CD4-positive, alpha-beta T cell treated with Interleukin-6 at 100 ng/mL for 8 hours (primary cell): ENCODE data around the gene TMEM45B.
"Not testable (repeated sequence)": the region's sequence is repeated elsewhere in the genome, so short reads cannot be mapped to it uniquely, and the experiment has no call there.

Source experiments
- DNase-seq: peaks from one replicate; pipeline ENCODE4 v3.0.0-alpha.2; 2020; ENCODE audit warnings: mixed read lengths, low spot score

Gene TMEM45B

DNA sequence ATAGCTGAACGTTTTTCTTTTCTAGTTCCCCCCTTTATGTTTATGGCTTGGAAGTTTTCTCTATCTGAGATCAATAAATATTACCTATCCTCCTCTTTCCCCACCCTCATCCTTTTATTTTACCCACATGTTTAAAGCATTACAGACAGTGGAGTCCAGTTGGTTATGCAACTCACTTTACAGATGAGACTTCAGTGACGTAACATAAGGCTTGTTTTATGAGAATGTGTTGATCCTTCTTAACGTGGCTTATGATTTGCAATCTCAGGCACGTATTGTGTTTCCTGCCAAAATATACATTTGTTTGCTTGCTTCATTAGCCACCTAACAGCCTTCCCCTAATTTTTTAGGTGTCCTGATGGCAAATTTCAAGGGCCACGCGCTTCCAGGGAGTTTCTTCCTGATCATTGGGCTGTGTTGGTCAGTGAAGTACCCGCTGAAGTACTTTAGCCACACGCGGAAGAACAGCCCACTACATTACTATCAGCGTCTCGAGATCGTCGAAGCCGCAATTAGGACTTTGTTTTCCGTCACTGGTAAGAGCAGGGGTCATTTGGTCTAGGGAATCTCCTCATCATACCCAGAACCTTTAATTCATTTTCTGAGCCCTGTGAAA lies 36.6 kb downstream of the TMEM45B start:
- no peak for DNase-seq

- peak; percentile 90 for DNase-seq
Observed at GRCh38 chr11:129853518-129854231, 38.0 kb downstream of the TMEM45B start.

GRCh38 chr11:129854232-129854805 lies 38.7 kb downstream of the TMEM45B start:
- no peak for DNase-seq

- no peak for DNase-seq
Observed at GRCh38 chr11:129855086-129855485, 39.4 kb downstream of the TMEM45B start.

DNA sequence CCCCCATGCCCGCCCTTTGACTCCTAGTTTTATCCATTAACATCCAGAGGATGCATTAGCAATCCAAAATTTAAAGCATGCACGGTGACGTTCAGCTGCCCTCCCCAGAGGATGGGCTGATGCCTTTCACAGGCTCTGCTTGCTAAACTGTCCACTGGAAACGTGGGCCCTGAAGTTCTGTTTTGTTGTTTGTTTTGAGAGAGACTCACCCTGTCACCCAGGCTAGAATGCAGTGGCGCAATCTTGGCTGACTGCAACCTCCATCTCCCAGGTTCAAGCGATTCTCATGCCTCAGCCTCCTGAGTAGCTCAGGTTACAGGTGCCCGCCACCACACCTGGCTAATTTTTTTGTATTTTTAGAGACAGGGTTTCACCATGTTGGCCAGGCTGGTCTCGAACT lies 40.4 kb downstream of the TMEM45B start:
- DNase-seq = no peak

- DNase-seq = no peak
Observed at GRCh38 chr11:129861702-129862522, 46.3 kb downstream of the TMEM45B start.

- DNase-seq = no peak
Observed at GRCh38 chr11:129864811-129865210, 49.2 kb downstream of the TMEM45B start.

DNA sequence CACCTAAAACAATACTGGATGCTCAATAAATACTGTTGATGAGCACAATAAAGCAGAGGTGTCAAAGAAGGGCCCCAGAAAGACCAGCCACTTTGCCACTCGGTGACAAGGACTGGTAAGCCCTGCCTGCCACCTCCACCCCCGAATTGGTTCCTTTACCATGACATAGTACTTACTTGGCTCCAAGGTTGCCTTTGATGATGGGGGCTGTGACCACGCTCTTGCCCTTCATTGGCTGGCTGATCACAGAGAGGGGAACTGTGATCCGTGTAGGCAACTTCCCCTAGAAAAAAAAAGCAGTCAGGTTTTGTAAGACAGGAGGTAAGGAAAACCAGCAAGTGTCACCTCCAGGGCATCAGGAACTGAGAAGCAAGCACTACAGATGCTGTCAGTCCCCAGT lies 50.1 kb downstream of the TMEM45B start:
- DNase-seq = no peak

GRCh38 chr11:129866311-129866710 lies 50.7 kb downstream of the TMEM45B start:
- no peak for DNase-seq

GRCh38 chr11:129868626-129869025 lies 53.0 kb downstream of the TMEM45B start:
- not testable (repeated sequence) for DNase-seq

DNA sequence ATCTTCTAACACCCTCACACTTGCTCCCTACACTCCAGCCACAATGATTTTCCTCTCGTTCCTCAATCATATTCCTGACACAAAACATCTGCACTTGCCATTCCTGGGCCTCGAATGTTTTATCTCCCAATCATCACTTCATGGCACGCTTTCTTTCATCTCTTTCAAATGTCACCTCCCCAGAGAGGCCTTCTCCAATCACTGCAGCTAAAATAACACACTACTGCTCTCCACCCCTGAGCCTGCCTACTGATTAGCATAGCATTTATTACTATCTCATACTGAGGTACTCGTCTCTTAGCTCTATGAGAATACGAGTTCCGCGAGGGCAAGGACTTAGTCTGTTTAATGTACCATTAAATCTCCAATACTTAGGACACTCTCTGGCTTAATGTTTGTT lies 56.3 kb downstream of the TMEM45B start:
- DNase-seq = no peak

DNA sequence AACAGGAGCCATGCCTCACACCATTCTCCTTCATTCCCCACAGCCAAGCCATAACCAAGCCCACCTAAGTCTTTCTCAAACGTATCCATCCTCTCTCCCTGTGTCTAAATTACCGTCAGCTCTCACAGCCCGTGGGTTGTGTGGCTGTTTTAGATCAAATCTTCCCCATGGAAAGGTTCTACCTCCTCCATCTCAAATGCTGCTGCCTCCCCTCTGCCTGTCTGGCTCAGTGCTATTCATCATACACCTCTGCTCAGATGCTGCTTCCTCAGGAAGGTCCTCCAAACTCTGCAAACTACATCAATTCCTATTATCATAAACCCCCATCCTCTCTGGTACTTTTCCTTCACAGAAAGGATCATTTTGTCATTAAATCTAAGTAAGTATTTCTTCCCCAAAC lies 64.7 kb downstream of the TMEM45B start:
- DNase-seq = no peak

- DNase-seq = peak; percentile 36
Observed at GRCh38 chr11:129881570-129882170, 66.0 kb downstream of the TMEM45B start.

- DNase-seq = no peak
Observed at GRCh38 chr11:129884581-129884980, 68.9 kb downstream of the TMEM45B start.

DNA sequence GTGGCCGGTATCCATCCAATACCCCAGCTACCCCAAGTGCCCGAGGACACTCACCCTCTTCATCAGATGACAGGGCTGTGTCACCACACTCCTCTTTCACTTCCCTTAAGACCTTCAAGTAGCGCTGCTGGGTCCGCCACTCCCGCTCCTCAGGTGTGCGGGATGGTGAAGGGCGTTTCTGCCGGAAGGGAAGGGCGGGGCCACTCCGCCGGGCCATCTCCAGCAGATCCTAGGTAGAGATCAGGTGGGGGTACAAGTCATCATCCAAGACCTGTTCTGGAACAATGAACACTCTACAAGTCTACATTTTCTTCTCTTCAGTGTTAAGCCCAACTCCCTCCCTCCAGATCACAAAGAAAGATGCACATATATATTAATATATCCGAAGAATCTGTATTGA lies 69.7 kb downstream of the TMEM45B start:
- DNase-seq = no peak

- DNase-seq = peak; percentile 56
Observed at GRCh38 chr11:129888451-129888850, 72.8 kb downstream of the TMEM45B start.

DNA sequence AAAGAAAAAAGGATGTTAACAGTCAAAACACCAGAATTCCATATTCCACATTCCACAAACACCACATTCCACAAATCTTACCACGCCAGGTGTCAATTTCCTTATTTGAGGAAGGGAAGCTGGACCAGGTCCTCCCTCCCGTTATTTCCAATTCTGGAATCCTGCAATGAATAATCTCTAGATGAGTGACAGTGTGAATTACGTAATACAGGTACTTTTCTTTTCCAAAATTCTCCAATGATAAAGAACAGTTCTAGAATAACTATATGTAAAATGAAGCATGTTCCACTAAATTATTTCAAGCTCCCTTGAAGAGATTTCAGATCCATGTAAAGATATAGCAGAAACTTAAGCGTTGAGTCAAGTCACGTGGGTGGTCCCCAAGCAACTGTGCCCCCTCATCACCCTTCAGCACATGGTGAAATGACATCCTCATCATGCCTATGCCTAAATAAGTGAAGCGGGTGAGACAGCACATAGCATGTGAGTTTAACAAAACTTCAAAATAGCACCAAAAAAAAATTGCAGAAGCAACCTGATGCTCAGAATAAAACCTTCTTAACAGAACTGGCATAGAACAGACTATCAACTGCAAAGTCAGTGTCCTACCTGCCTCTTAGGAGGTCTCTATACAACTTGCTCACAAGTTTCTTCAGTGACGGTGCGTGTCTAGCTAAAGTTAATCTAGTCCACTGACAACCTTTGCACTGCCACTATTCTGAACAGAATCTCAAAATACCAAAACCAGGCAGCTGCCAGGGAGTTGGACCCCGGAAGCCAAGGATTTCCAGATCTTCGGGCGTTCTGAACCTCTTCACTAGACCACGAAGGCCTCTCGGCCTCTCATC lies 78.9 kb downstream of the TMEM45B start:
- DNase-seq = peak; percentile 4

GRCh38 chr11:129895126-129896041 lies 79.7 kb downstream of the TMEM45B start, which contains the start of gene NFRKB:
TSS of gene NFRKB (minus strand) at chr11:129895578. CDS start at chr11:129892849, 2,729 bp downstream.
- DNase-seq = peak; percentile 84

GRCh38 chr11:129896062-129896461 lies 80.4 kb downstream of the TMEM45B start:
- no peak for DNase-seq

DNA sequence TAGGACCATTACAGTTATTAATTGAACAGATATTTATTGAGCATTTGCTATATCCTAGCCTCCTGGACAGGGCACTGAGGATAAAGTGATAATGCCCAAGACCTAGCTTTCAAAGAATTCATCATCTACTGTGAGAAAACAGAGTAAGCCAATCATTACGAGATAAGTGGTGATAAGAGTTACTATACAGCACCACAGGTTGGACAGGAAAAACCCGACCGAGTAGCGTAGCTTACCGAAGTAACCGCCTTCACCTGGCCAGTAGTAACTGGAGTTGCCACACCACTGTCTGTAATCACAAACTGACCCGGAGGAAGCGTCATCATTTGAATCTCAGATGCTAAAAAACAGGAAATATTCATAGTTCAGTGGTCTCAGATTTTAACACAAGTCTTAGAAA lies 89.8 kb downstream of the TMEM45B start:
- DNase-seq = no peak
